GM12878 (cell line): Measurements from ENCODE around the gene SMIM28. TPM values are rescaled to one million over a fixed set of nuclear protein-coding genes. Genes with fewer than 3 reads are reported as not detected.

Experiments
- CBX3 ChIP-seq: fragments of 200-600 bp; sonication (generic); IDR thresholded peaks from 2 replicates; pipeline ENCODE4 v1.6.1; 2016; ENCODE audit warnings: low read depth, borderline replicate concordance
- CEBPZ ChIP-seq: fragments of 150-350 bp; IDR thresholded peaks from 2 replicates; pipeline ENCODE4 v1.6.1; 2016; ENCODE audit warnings: low read depth, low read length
- E4F1 ChIP-seq: fragments of 450-650 bp; IDR thresholded peaks from 2 replicates; pipeline ENCODE4 v1.6.1; 2018; ENCODE audit warnings: borderline replicate concordance, mild to moderate bottlenecking; ENCODE audit not compliant: partially characterized antibody
- EGR1 ChIP-seq, 2 experiments: IDR thresholded peaks; 1 replicate in 1 of 2; 2 replicates in 1 of 2; pipeline ENCODE4 v1.6.1; 2011 to 2012; ENCODE audit warnings: low read depth in 2 of 2, low read length in 2 of 2, borderline replicate concordance in 1 of 2, mild to moderate bottlenecking in 1 of 2, moderate library complexity in 1 of 2
- ETV6 ChIP-seq, 2 experiments: fragments of 450-650 bp in 1 of 2; IDR thresholded peaks in 1 of 2; conservative IDR thresholded peaks in 1 of 2; 2 replicates each; pipeline ENCODE4 v1.6.1; 2014; ENCODE audit warnings: antibody characterized with exemption in 1 of 2, borderline replicate concordance in 1 of 2, low read depth in 1 of 2, mild to moderate bottlenecking in 1 of 2, moderate library complexity in 1 of 2
- FOS ChIP-seq: IDR thresholded peaks from 3 replicates; pipeline ENCODE4 v1.6.1; 2011; ENCODE audit warnings: borderline replicate concordance; ENCODE audit not compliant: insufficient read length; ENCODE audit errors: extremely low read depth
- GATAD2B ChIP-seq: fragments of 450-650 bp; conservative IDR thresholded peaks from 2 replicates; pipeline ENCODE4 v1.6.1; 2017; ENCODE audit warnings: low read depth, mild to moderate bottlenecking, moderate library complexity
- KDM1A ChIP-seq: fragments of 200-600 bp; sonication (generic); IDR thresholded peaks from 2 replicates; pipeline ENCODE4 v1.6.1; 2016; ENCODE audit warnings: borderline replicate concordance
- POLR2A ChIP-seq: IDR thresholded peaks from 2 replicates; pipeline ENCODE4 v1.6.1; 2011; ENCODE audit warnings: low read depth, mild to moderate bottlenecking, low read length
- POLR2AphosphoS2 ChIP-seq: IDR thresholded peaks from 2 replicates; pipeline ENCODE4 v1.6.1; 2011; ENCODE audit warnings: low read depth, mild to moderate bottlenecking, low read length, improper control_type of control experiment, moderate library complexity
- RBBP5 ChIP-seq: fragments of 200-600 bp; sonication (generic); conservative IDR thresholded peaks from 2 replicates; pipeline ENCODE4 v1.6.1; 2016
- SMC3 ChIP-seq: IDR thresholded peaks from 2 replicates; pipeline ENCODE4 v1.6.1; 2011; ENCODE audit warnings: low read length, improper control_type of control experiment, borderline replicate concordance
- SRF ChIP-seq, 2 experiments: IDR thresholded peaks; 2 replicates each; pipeline ENCODE4 v1.6.1; 2011; ENCODE audit warnings: low read depth in 2 of 2, low read length in 2 of 2, mild to moderate bottlenecking in 1 of 2, moderate library complexity in 1 of 2
- TARDBP ChIP-seq: IDR thresholded peaks from 2 replicates; pipeline ENCODE4 v1.6.1; 2016; ENCODE audit warnings: borderline replicate concordance
- WRNIP1 ChIP-seq: IDR thresholded peaks from 2 replicates; pipeline ENCODE4 v1.6.1; 2011; ENCODE audit warnings: low read depth, low read length, improper control_type of control experiment, borderline replicate concordance
- YBX1 ChIP-seq: fragments of 450-650 bp; IDR thresholded peaks from 2 replicates; pipeline ENCODE4 v1.6.1; 2016; ENCODE audit warnings: antibody characterized with exemption
- ZNF24 ChIP-seq: fragments of 450-650 bp; IDR thresholded peaks from 2 replicates; pipeline ENCODE4 v1.6.1; 2017; ENCODE audit warnings: antibody characterized with exemption, mild to moderate bottlenecking
- ZNF622 ChIP-seq: fragments of 450-650 bp; IDR thresholded peaks from 2 replicates; pipeline ENCODE4 v1.6.1; 2017; ENCODE audit warnings: mild to moderate bottlenecking, inconsistent platforms
- polyA plus RNA-seq, 11 experiments: library from polyadenylated mRNA; depleted of rRNA in 4 of 11; unstranded in 6 of 11; stranded (reverse) in 5 of 11; fragments of >200 nt; fragmentation: Nextera tagmentation in 4 of 11; fragmentation: Illumina TruSeq in 1 of 11; extraction: Ambion mirVana in 4 of 11; extraction: Trizol in 1 of 11; gene quantifications; 1 replicate in 1 of 11; 2 replicates in 10 of 11; pipeline versions ENCODE4 v1.2.1 to v1.2.3, GENCODE V29; 2011 to 2016; ENCODE audit warnings: inconsistent platforms in 2 of 11, missing spikeins in 2 of 11, low read depth in 1 of 11
- total RNA-seq, 4 experiments: library from RNA; depleted of rRNA in 3 of 4; stranded (reverse); fragments of >200 nt in 3 of 4; fragmentation: Illumina TruSeq in 1 of 4; extraction: Trizol in 1 of 4; gene quantifications; 2 replicates each; pipeline versions ENCODE4 v1.2.1 to v1.2.3, GENCODE V29; 2013 to 2021
- TF ChIP-seq, protein P1 (sequence below): fragments of 450-650 bp; IDR thresholded peaks from 2 replicates; pipeline ENCODE4 v1.6.1; 2016; ENCODE audit warnings: mild to moderate bottlenecking
- TF ChIP-seq, protein P2 (sequence below): fragments of 450-650 bp; IDR thresholded peaks from 2 replicates; pipeline ENCODE4 v1.6.1; 2017; ENCODE audit warnings: antibody characterized with exemption, mild to moderate bottlenecking, moderate library complexity

SMIM28 gene
- total and polyA plus RNA-seq, 10 of the 15 experiments (the other 5 are each of a cell fraction or from before 2014, with no cell fraction given) = not detected

DNA sequence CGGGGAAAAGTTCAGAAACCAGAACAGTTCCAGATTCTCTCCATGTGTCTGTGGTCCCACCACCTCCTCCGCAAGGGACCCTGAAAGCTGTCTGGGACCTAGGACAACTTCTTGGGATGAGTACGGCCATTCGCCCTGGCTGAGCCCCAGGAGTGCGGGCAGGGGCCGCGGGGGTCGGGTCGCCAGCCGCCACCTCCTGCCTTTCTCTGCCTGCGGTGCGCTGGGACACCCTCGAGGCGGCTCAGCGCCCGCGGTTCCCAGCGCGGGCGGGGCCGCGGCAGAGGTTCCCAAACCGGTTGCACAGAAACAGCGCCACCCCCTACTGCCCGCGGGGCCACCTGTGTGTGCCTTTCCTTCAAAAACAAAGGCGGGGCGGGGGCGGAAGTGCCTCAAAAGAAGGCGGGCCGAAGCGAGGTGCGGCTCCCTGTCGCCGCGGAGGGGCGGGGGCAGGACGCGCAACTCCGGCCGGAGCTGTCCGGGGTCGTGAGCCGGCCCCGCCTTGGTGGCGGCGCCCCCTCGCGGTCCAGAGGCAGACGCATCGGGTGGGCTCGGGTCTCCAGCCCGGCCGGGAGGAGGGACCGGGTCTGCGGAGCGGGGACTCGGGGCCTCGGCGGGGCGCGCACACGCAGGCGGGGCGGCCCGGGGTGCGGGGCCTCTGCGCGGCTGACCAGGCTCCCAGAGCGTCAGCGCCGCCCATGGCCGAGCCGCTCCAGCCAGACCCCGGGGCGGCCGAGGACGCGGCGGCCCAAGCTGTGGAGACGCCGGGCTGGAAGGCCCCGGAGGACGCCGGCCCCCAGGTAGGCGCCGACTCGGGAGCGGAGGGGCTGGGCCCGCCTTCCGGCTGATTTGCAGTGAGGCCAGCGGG is 26.3 kb downstream of the SMIM28 start, which contains the start of gene HEBP2 (continued):
- TF ChIP-seq, protein P1, sequence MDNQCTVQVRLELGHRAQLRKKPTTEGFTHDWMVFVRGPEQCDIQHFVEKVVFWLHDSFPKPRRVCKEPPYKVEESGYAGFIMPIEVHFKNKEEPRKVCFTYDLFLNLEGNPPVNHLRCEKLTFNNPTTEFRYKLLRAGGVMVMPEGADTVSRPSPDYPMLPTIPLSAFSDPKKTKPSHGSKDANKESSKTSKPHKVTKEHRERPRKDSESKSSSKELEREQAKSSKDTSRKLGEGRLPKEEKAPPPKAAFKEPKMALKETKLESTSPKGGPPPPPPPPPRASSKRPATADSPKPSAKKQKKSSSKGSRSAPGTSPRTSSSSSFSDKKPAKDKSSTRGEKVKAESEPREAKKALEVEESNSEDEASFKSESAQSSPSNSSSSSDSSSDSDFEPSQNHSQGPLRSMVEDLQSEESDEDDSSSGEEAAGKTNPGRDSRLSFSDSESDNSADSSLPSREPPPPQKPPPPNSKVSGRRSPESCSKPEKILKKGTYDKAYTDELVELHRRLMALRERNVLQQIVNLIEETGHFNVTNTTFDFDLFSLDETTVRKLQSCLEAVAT = no peak
- TF ChIP-seq ZNF24 (no peak), E4F1 (no peak), YBX1 (no peak), CBX3 (no peak), KDM1A (no peak), RBBP5 (no peak), ETV6 (conservative IDR thresholded peaks at IDR 0.05 in 1 of 2, IDR thresholded peaks at IDR 0.05 in 1 of 2; ENCODE audit: borderline replicate concordance in 1 of 2, low read depth in 1 of 2) (no peak; a peak in 1 of 4 replicates), POLR2AphosphoS2 (peak; percentile 56; the same call in 1 of the 2 replicates), POLR2A (peak; percentile 78), ZNF622 (no peak), FOS (no peak), TARDBP (no peak), SRF (IDR thresholded peaks at IDR 0.05; ENCODE audit: low read depth in 2 of 2, low read length in 2 of 2) (no peak), CEBPZ (no peak), SMC3 (no peak), GATAD2B (peak; percentile 91), WRNIP1 (no peak), EGR1 (IDR thresholded peaks at IDR 0.05; ENCODE audit: borderline replicate concordance in 1 of 2, low read depth in 2 of 2, low read length in 2 of 2) (peak in 1 of 2 experiments; percentile 80; a peak in 2 of 3 replicates)
- TF ChIP-seq, protein P2, sequence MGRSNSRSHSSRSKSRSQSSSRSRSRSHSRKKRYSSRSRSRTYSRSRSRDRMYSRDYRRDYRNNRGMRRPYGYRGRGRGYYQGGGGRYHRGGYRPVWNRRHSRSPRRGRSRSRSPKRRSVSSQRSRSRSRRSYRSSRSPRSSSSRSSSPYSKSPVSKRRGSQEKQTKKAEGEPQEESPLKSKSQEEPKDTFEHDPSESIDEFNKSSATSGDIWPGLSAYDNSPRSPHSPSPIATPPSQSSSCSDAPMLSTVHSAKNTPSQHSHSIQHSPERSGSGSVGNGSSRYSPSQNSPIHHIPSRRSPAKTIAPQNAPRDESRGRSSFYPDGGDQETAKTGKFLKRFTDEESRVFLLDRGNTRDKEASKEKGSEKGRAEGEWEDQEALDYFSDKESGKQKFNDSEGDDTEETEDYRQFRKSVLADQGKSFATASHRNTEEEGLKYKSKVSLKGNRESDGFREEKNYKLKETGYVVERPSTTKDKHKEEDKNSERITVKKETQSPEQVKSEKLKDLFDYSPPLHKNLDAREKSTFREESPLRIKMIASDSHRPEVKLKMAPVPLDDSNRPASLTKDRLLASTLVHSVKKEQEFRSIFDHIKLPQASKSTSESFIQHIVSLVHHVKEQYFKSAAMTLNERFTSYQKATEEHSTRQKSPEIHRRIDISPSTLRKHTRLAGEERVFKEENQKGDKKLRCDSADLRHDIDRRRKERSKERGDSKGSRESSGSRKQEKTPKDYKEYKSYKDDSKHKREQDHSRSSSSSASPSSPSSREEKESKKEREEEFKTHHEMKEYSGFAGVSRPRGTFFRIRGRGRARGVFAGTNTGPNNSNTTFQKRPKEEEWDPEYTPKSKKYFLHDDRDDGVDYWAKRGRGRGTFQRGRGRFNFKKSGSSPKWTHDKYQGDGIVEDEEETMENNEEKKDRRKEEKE = no peak
